ENCODE results near the gene ZNF433.

GRCh38 chr19:12055784-12056183 is 20.3 kb upstream of the ZNF433 start:
- TF ChIP-seq CTCF (IDR thresholded peaks at IDR 0.05) (no peak), POLR2AphosphoS5 (IDR thresholded peaks at IDR 0.05) (no peak), POLR2A (IDR thresholded peaks at IDR 0.05) (no peak)
